ENCODE data around the gene OSGEP. TPM values are rescaled to one million over a fixed set of nuclear protein-coding genes. Genes with fewer than 3 reads are reported as not detected.

OSGEP gene
- total RNA-seq, 2 experiments from 2014 or later, result 39.5 to 40.7 TPM

DNA sequence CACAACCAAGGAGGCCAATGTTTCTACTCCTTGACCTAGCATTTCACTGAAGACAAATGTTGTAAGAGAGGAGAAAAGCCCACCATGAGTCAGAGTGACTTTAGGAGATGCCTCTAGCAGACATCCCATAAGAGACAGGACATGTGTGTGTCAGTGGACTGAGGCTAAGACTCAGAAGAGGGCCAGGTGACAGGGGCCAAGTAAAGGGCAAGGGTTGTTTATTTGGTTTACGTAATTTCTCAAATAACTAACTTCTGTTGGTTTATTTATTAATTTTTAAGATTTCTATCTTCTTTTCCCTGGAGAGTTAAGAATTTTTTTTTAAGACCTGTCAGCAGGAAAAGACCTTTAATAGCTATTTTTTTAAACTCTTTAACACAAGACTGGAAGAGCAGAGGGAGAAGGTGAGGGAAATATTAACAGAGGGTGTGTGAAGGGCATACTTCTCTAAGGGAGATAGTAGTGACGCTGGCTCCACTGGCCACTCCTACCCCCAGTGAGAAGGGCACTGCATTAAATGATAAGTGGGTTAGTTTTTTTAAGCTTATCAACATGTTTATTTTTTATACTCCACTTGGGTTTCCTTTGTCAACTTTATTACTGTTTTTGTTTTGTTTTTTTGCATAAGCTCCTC is 18.0 kb upstream of the OSGEP start:
- TF ChIP-seq, protein P1, sequence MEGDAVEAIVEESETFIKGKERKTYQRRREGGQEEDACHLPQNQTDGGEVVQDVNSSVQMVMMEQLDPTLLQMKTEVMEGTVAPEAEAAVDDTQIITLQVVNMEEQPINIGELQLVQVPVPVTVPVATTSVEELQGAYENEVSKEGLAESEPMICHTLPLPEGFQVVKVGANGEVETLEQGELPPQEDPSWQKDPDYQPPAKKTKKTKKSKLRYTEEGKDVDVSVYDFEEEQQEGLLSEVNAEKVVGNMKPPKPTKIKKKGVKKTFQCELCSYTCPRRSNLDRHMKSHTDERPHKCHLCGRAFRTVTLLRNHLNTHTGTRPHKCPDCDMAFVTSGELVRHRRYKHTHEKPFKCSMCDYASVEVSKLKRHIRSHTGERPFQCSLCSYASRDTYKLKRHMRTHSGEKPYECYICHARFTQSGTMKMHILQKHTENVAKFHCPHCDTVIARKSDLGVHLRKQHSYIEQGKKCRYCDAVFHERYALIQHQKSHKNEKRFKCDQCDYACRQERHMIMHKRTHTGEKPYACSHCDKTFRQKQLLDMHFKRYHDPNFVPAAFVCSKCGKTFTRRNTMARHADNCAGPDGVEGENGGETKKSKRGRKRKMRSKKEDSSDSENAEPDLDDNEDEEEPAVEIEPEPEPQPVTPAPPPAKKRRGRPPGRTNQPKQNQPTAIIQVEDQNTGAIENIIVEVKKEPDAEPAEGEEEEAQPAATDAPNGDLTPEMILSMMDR (IDR thresholded peaks at IDR 0.05), result no peak
- Mint-ChIP-seq H3K27me3 (no peaks in the 10 kb centered on the region), H3K9me3 (no peaks in the 10 kb centered on the region), H3K4me3 (peak overlapping the region; percentile 86), H3K4me1 (ENCODE audit: low read depth) (peaks cover 64% of the 10 kb centered on the region), H3K27ac (peak overlapping the region; percentile 58), H3K36me3 (ENCODE audit: low read depth) (peaks cover 68% of the 10 kb centered on the region)
- intact Hi-C loops (cut with micrococcal nuclease), result no loop called here
- DNase-seq (no peak), ATAC-seq (no peak)
- POLR2A ChIA-PET, result interaction anchor here (0.7 to 2.4 kb wide), 7 partner anchors 11 to 613 kb away, joined by 3 to 8 read pairs (median 4); partner anchors contain the start of gene PIP4P1
- CTCF ChIA-PET, result interaction anchor here (0.9 to 1.3 kb wide), 2 partner anchors 18 to 58 kb away, joined by 3 to 4 read pairs; partner anchors contain the start of genes APEX1 and OSGEP

DNA sequence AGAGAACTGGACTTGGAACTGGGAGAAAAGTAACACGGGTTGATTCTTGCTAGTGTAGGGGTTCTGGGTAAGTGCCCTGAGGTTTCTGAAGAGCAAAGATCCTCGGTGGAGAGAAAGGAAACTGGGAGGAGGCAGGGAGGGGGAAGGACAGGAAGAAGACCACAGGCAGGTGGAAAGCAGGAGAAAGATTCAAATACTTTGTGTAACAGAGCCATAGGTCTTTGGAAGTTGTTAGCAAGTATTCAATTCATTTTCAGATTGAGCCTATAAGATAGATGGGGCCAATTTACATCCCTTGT is 15.9 kb upstream of the OSGEP start:
- intact Hi-C loops (cut with micrococcal nuclease), result no loop called here
- Mint-ChIP-seq H3K4me3 (peak overlapping the region; percentile 86), H3K9me3 (no peaks in the 10 kb centered on the region), H3K36me3 (ENCODE audit: low read depth) (peaks cover 47% of the 10 kb centered on the region), H3K4me1 (ENCODE audit: low read depth) (peaks cover 43% of the 10 kb centered on the region), H3K27ac (peak overlapping the region; percentile 93), H3K27me3 (no peaks in the 10 kb centered on the region)
- ChIA-PET POLR2A (interaction anchor here (0.6 to 3.7 kb wide), 19 partner anchors 9 to 143 kb away, joined by 3 to 46 read pairs (median 7); partner anchors contain the start of genes APEX1, KLHL33, OSGEP and PARP2), CTCF (interaction anchor here (0.8 to 1.7 kb wide), 3 partner anchors 55 to 213 kb away, joined by 4 to 6 read pairs (median 5); partner anchors contain the start of gene RNASE4)
- ATAC-seq (no peak), DNase-seq (no peak)
- TF ChIP-seq, protein P1 (IDR thresholded peaks at IDR 0.05), result no peak

DNA sequence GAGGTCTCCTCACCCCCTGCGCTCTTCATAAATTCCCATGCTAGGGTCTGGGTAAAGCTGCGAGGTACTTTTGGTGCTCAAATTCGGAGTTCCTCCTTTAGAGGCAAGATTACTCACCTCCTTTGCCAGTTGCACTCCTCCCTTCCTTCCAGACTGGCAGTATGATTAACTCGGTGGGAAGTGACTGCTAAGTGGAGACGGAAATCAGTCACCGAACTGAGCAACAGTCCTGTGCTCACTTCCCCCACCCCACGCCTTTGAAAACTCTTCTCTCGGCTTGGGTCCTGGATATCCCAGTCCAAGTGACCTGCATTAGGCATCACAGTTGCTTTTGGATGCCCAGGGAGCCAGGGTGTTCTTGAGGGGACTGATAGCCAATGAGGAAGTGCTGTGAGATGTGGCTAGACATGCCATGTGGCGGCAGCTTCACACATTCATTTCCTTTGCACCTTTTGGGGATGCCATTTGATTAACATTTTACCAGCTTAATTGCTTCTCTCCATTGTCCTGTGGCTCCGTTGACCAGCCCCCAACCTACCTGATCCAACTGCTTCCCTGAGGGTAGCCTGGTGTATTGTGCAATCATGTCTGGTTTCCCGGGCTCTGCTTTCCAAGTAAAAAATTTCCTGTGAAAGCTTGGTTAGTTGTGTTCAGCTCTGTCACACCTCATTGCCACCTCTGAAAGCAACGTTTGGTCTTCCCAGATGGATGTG is 15.4 kb upstream of the OSGEP start:
- peak; percentile 63 for DNase-seq
- peak overlapping the region; percentile 93 for H3K27ac Mint-ChIP-seq
- no peaks in the 10 kb centered on the region for H3K9me3 Mint-ChIP-seq
- peak; percentile 49 for ATAC-seq
- POLR2A ChIA-PET, result interaction anchor here (0.6 to 3.7 kb wide), 30 partner anchors 9 to 143 kb away, joined by 3 to 46 read pairs (median 6); partner anchors contain the start of genes APEX1, KLHL33, OSGEP and PARP2
- intact Hi-C loops (cut with micrococcal nuclease), result no loop called here
- H3K27me3 Mint-ChIP-seq, result no peaks in the 10 kb centered on the region
- CTCF ChIA-PET, result interaction anchor here (0.8 to 1.7 kb wide), 5 partner anchors 15 to 214 kb away, joined by 3 to 6 read pairs (median 4); partner anchors contain the start of genes APEX1, OSGEP and RNASE4
- TF ChIP-seq, protein P1 (IDR thresholded peaks at IDR 0.05), result no peak
- peaks cover 42% of the 10 kb centered on the region for H3K36me3 Mint-ChIP-seq (ENCODE audit: low read depth)
- H3K4me1 Mint-ChIP-seq (ENCODE audit: low read depth), result peaks cover 39% of the 10 kb centered on the region
- H3K4me3 Mint-ChIP-seq, result peak overlapping the region; percentile 86

DNA sequence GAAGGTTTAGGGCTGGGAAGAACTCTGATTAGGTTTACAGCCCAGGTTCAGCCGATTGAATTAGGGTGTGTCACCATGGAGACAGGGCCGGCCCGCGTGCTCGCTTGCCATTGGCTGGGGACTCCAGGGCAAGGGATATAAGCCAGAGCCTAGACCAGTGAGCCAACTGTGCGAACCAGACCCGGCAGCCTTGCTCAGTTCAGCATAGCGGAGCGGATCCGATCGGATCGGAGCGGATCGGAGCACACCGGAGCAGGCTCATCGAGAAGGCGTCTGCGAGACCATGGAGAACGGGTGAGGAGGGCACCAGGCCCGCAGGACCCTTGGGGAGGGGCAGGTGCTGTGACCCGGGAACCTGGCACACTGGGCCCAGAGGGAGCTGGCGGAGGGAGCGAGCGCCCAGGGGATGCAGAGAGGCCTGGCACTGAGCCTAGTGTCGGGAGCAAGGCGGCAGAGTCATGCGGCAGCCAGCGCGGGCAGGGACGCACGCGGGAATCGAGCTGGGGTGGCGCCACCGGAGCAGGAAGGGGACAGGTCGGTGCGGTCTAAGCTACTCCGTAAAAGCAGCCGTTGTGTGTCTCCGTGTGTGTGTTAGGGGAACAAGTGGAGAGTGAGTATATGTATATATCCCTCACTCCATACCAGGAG is 14.8 kb upstream of the OSGEP start, which contains the start of gene PNP:
PNP (plus strand) TSS at position 165 of the 648 bp plus-strand sequence; CDS start at position 284, 119 bp downstream.
- TF ChIP-seq, protein P1 (IDR thresholded peaks at IDR 0.05), result no peak
- Mint-ChIP-seq H3K4me3 (peak within 1 kb of the TSS; percentile 86), H3K4me1 (ENCODE audit: low read depth) (peaks cover 33% of the 10 kb centered on the region), H3K27me3 (no peaks in the 10 kb centered on the region), H3K9me3 (no peaks in the 10 kb centered on the region), H3K36me3 (ENCODE audit: low read depth) (peaks cover 35% of the 10 kb centered on the region), H3K27ac (peak within 1 kb of the TSS; percentile 93)
- ATAC-seq (peak; percentile 94), DNase-seq (peak; percentile 92)
- intact Hi-C loops (cut with micrococcal nuclease), result no loop called here
- CTCF ChIA-PET, result interaction anchor here (0.8 to 1.7 kb wide), 5 partner anchors 14 to 214 kb away, joined by 3 to 6 read pairs (median 4); partner anchors contain the start of genes APEX1, OSGEP and RNASE4
- POLR2A ChIA-PET, result interaction anchor here (0.7 to 3.7 kb wide), 28 partner anchors 8 to 144 kb away, joined by 3 to 46 read pairs (median 6); partner anchors contain the start of genes APEX1, KLHL33, OSGEP and PARP2

Data from activated CD8-positive, alpha-beta T cell treated with anti-CD3 and anti-CD28 coated beads for 36 hours (primary cell).